Cerebellar cortex (tissue), 1 donor: ENCODE measurements around the gene NRL.

Source experiments
- DNase-seq: peaks from one replicate; pipeline ENCODE4 v3.0.0-alpha.2; 2015; ENCODE audit warnings: low spot score

The NRL gene

GRCh38 chr14:24114532-24115421 is at the start of gene NRL, which contains the start of gene DCAF11:
Gene NRL (minus strand): TSS chr14:24114949. CDS start chr14:24082848, 32,101 bp downstream.
Gene DCAF11 (plus strand): TSS chr14:24114777. CDS start chr14:24115595, 818 bp downstream.
- peak; percentile 100 for DNase-seq

GRCh38 chr14:24162093-24162492 is 47.3 kb upstream of the NRL start:
- DNase-seq: no peak

GRCh38 chr14:24160850-24161804 is 46.4 kb upstream of the NRL start, which contains the start of gene IRF9:
Gene IRF9 (plus strand): TSS chr14:24161265. CDS start chr14:24162145, 880 bp downstream.
- DNase-seq: peak; percentile 92

- no peak for DNase-seq
Measured at GRCh38 chr14:24160499-24160849, 45.7 kb upstream of the NRL start.

- no peak for DNase-seq
Measured at GRCh38 chr14:24159777-24160498, 45.2 kb upstream of the NRL start.

GRCh38 chr14:24157331-24157730 is 42.6 kb upstream of the NRL start:
- DNase-seq: no peak

GRCh38 chr14:24156840-24157239 is 42.1 kb upstream of the NRL start:
- no peak for DNase-seq

- DNase-seq: no peak
Measured at GRCh38 chr14:24155100-24155499, 40.4 kb upstream of the NRL start.

GRCh38 chr14:24151404-24152080 is 36.8 kb upstream of the NRL start:
- DNase-seq: no peak

- no peak for DNase-seq
Measured at GRCh38 chr14:24150993-24151392, 36.2 kb upstream of the NRL start.

- no peak for DNase-seq
Measured at GRCh38 chr14:24150567-24150966, 35.8 kb upstream of the NRL start.

- DNase-seq: no peak
Measured at GRCh38 chr14:24150061-24150460, 35.3 kb upstream of the NRL start.

- no peak for DNase-seq
Measured at GRCh38 chr14:24149302-24149969, 34.7 kb upstream of the NRL start.

GRCh38 chr14:24147761-24148428 is 33.1 kb upstream of the NRL start:
- no peak for DNase-seq

GRCh38 chr14:24146978-24147760 is 32.4 kb upstream of the NRL start, which contains the start of gene RNF31:
Gene RNF31 (plus strand): TSS chr14:24147498. CDS start chr14:24147699, 201 bp downstream.
- peak; percentile 99 for DNase-seq

- peak; percentile 93 for DNase-seq
Measured at GRCh38 chr14:24146453-24146977, 31.8 kb upstream of the NRL start, which contains the start of gene PSME2. Gene PSME2 (minus strand): TSS chr14:24146610. CDS start chr14:24146581, 29 bp downstream.

GRCh38 chr14:24145690-24146452 is 31.1 kb upstream of the NRL start:
- no peak for DNase-seq

- DNase-seq: no peak
Measured at GRCh38 chr14:24145219-24145618, 30.5 kb upstream of the NRL start.
